Measurements from ENCODE around the gene PPP2R2C.

GRCh38 chr4:6361076-6361784, 111.2 kb downstream of the PPP2R2C start:
- TF ChIP-seq POLR2A (IDR thresholded peaks at IDR 0.05; ENCODE audit: low read depth) (no peak), POLR2AphosphoS5 (IDR thresholded peaks at IDR 0.05) (no peak), EP300 (IDR thresholded peaks at IDR 0.05) (no peak)
- TF ChIP-seq, protein P1, sequence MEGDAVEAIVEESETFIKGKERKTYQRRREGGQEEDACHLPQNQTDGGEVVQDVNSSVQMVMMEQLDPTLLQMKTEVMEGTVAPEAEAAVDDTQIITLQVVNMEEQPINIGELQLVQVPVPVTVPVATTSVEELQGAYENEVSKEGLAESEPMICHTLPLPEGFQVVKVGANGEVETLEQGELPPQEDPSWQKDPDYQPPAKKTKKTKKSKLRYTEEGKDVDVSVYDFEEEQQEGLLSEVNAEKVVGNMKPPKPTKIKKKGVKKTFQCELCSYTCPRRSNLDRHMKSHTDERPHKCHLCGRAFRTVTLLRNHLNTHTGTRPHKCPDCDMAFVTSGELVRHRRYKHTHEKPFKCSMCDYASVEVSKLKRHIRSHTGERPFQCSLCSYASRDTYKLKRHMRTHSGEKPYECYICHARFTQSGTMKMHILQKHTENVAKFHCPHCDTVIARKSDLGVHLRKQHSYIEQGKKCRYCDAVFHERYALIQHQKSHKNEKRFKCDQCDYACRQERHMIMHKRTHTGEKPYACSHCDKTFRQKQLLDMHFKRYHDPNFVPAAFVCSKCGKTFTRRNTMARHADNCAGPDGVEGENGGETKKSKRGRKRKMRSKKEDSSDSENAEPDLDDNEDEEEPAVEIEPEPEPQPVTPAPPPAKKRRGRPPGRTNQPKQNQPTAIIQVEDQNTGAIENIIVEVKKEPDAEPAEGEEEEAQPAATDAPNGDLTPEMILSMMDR (IDR thresholded peaks at IDR 0.05): no peak
